ENCODE data around the gene N4BP2. TPM values are rescaled to one million over a fixed set of nuclear protein-coding genes. Genes with fewer than 3 reads are reported as not detected.

The N4BP2 gene
- polyA plus RNA-seq, 1 of the 3 experiments (the other 2 are of a cell fraction), result 1.2 TPM

- no peak for TF ChIP-seq ZBTB33 (IDR thresholded peaks at IDR 0.05; ENCODE audit: borderline replicate concordance, low read depth)
- no peak for TF ChIP-seq TEAD4 (IDR thresholded peaks at IDR 0.05; ENCODE audit: borderline replicate concordance, insufficient read depth)
- no peak for TF ChIP-seq PBX3 (IDR thresholded peaks at IDR 0.05)
- no peak for TF ChIP-seq NFIC (IDR thresholded peaks at IDR 0.05; ENCODE audit: borderline replicate concordance)
- TF ChIP-seq YY1 (IDR thresholded peaks at IDR 0.05; ENCODE audit: low read depth), result no peak
- TF ChIP-seq SMC3 (IDR thresholded peaks at IDR 0.05; ENCODE audit: low read depth, low read length), result no peak
Observed at GRCh38 chr4:40112027-40112792, 55.6 kb downstream of the N4BP2 start (continued).

- Histone ChIP-seq H3K4me3 (ENCODE audit: low read depth in 2 of 2, low read length in 1 of 2) (no peak overlapping the region), H3K4me2 (no peak overlapping the region), H4K20me1 (ENCODE audit: insufficient read depth) (no peaks in the 10 kb centered on the region), H2AFZ (ENCODE audit: low read depth) (no peak overlapping the region), H3K27me3 (ENCODE audit: insufficient read depth) (no peaks in the 10 kb centered on the region), H3K27ac (ENCODE audit: low read depth in 2 of 2, low read length in 1 of 2) (no peak overlapping the region), H3K36me3 (replicated peaks in 1 of 2; ENCODE audit: control insufficient read depth in 1 of 2, insufficient read depth in 2 of 2, low read length in 1 of 2) (peaks cover 9 to 13% of the 10 kb centered on the region in 2 experiments), H3K4me1 (ENCODE audit: control insufficient read depth in 1 of 2, insufficient read depth in 2 of 2, low read depth in 1 of 2, low read length in 1 of 2) (no peaks in the 10 kb centered on the region), H3K9me3 (no peaks in the 10 kb centered on the region), H3K79me2 (ENCODE audit: insufficient read depth) (no peaks in the 10 kb centered on the region), H3F3A (replicated peaks; ENCODE audit: insufficient read depth) (no peaks in the 10 kb centered on the region), H3K9me2 (no peaks in the 10 kb centered on the region), H3K9ac (no peak overlapping the region)
- ChIA-PET CTCF (interaction anchor here (0.7 kb wide), 1 partner anchor 1232 kb away, joined by 3 read pairs; no protein-coding TSS in a partner anchor), POLR2A (no interaction called here)
- TF ChIP-seq ELF1 (IDR thresholded peaks at IDR 0.05) (no peak), MAX (IDR thresholded peaks at IDR 0.05; ENCODE audit: low read depth) (no peak)
- WGBS (ENCODE audit: low lambda C conversion rate), result 100% methylated on average over 1 of the region's 1 CpG
- DNase-seq, result no peak
Observed at GRCh38 chr4:40114206-40114605, 57.6 kb downstream of the N4BP2 start.

- CTCF ChIA-PET, result interaction anchor here (0.9 to 1.1 kb wide), 2 partner anchors 31 to 62 kb away, joined by 3 read pairs; partner anchors contain the start of gene N4BP2
- TF ChIP-seq TEAD4 (IDR thresholded peaks at IDR 0.05; ENCODE audit: borderline replicate concordance, insufficient read depth) (no peak), IRF3 (IDR thresholded peaks at IDR 0.05; ENCODE audit: low read depth, low read length) (no peak), SIN3A (IDR thresholded peaks at IDR 0.05; ENCODE audit: borderline replicate concordance, low read depth, low read length) (no peak), ZBTB33 (IDR thresholded peaks at IDR 0.05; ENCODE audit: borderline replicate concordance, low read depth) (no peak), RXRA (IDR thresholded peaks at IDR 0.05; ENCODE audit: borderline replicate concordance, low read depth) (no peak), GABPA (IDR thresholded peaks at IDR 0.05; ENCODE audit: low read depth) (no peak), NFIC (IDR thresholded peaks at IDR 0.05; ENCODE audit: borderline replicate concordance) (no peak), SMC3 (IDR thresholded peaks at IDR 0.05; ENCODE audit: low read depth, low read length) (no peak), RAD21 (IDR thresholded peaks at IDR 0.05; ENCODE audit: low read length) (no peak), POLR2AphosphoS5 (IDR thresholded peaks at IDR 0.05; ENCODE audit: low read depth, low read length) (no peak), RFX5 (IDR thresholded peaks at IDR 0.05; ENCODE audit: low read length) (no peak), EP300 (IDR thresholded peaks at IDR 0.05; ENCODE audit: borderline replicate concordance in 1 of 2, low read depth in 1 of 2, low read length in 1 of 2) (no peak), TAF1 (IDR thresholded peaks at IDR 0.05; ENCODE audit: borderline replicate concordance, low read depth, low read length) (no peak), MXI1 (IDR thresholded peaks at IDR 0.05; ENCODE audit: low read depth, low read length) (no peak)
- DNase-seq, result no peak
- H3K4me3 ChIP-seq (ENCODE audit: low read depth in 2 of 2, low read length in 1 of 2), result no peak overlapping the region
- H3K9me3 ChIP-seq, result no peaks in the 10 kb centered on the region
- H3K79me2 ChIP-seq (ENCODE audit: insufficient read depth), result no peaks in the 10 kb centered on the region
- no peaks in the 10 kb centered on the region for H3K27me3 ChIP-seq (ENCODE audit: insufficient read depth)
- H3K9ac ChIP-seq, result no peak overlapping the region
- no peak overlapping the region for H2AFZ ChIP-seq (ENCODE audit: low read depth)
- H3F3A ChIP-seq (replicated peaks; ENCODE audit: insufficient read depth), result peaks cover 27% of the 10 kb centered on the region
- H3K9me2 ChIP-seq, result no peaks in the 10 kb centered on the region
- POLR2A ChIA-PET, result no interaction called here
- WGBS (ENCODE audit: low lambda C conversion rate), result 94% methylated on average over 1 of the region's 1 CpG
- no peaks in the 10 kb centered on the region for H4K20me1 ChIP-seq (ENCODE audit: insufficient read depth)
- H3K4me1 ChIP-seq (ENCODE audit: control insufficient read depth in 1 of 2, insufficient read depth in 2 of 2, low read depth in 1 of 2, low read length in 1 of 2), result peaks cover 0 to 19% of the 10 kb centered on the region in 2 experiments; a peak in 3 of 4 replicates
- H3K36me3 ChIP-seq (replicated peaks in 1 of 2; ENCODE audit: control insufficient read depth in 1 of 2, insufficient read depth in 2 of 2, low read length in 1 of 2), result peaks cover 14 to 17% of the 10 kb centered on the region in 2 experiments
- H3K4me2 ChIP-seq, result no peak overlapping the region
- no peak overlapping the region for H3K27ac ChIP-seq (ENCODE audit: low read depth in 2 of 2, low read length in 1 of 2)
Observed at GRCh38 chr4:40118861-40119260, 62.2 kb downstream of the N4BP2 start.

All from SK-N-SH (cell line).